ENCODE results near the gene TCTN1. TPM values are rescaled to one million over a fixed set of nuclear protein-coding genes. Genes with fewer than 3 reads are reported as not detected.
"Not testable (repeated sequence)": the region's sequence is repeated elsewhere in the genome, so short reads cannot be mapped to it uniquely, and the experiment has no call there.

The TCTN1 gene
- total RNA-seq, 4 donors from 2014 or later, result 98.8 to 204 (median 125) TPM

GRCh38 chr12:110568752-110569151, 45.2 kb upstream of the TCTN1 start:
- Histone ChIP-seq H3K27ac (no peak overlapping the region), H3K27me3 (no peaks in the 10 kb centered on the region), H3K4me1 (peaks cover 13 to 22% of the 10 kb centered on the region in 2 donors), H3K36me3 (no peaks in the 10 kb centered on the region), H3K9me3 (no peaks in the 10 kb centered on the region), H3K4me3 (replicated peaks in 1 of 3) (no peak overlapping the region)
- TF ChIP-seq, protein P1, sequence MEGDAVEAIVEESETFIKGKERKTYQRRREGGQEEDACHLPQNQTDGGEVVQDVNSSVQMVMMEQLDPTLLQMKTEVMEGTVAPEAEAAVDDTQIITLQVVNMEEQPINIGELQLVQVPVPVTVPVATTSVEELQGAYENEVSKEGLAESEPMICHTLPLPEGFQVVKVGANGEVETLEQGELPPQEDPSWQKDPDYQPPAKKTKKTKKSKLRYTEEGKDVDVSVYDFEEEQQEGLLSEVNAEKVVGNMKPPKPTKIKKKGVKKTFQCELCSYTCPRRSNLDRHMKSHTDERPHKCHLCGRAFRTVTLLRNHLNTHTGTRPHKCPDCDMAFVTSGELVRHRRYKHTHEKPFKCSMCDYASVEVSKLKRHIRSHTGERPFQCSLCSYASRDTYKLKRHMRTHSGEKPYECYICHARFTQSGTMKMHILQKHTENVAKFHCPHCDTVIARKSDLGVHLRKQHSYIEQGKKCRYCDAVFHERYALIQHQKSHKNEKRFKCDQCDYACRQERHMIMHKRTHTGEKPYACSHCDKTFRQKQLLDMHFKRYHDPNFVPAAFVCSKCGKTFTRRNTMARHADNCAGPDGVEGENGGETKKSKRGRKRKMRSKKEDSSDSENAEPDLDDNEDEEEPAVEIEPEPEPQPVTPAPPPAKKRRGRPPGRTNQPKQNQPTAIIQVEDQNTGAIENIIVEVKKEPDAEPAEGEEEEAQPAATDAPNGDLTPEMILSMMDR (IDR thresholded peaks at IDR 0.05), result no peak
- no peak for TF ChIP-seq POLR2A (IDR thresholded peaks at IDR 0.05)
- WGBS, 2 donors, result 95 to 100% methylated on average over 5 to 6 of the region's 6 CpGs
- no peak for DNase-seq
- intact Hi-C loops (cut with DNase I), result no loop called here

- H3K27ac ChIP-seq; H3K4me3 ChIP-seq (replicated peaks in 1 of 3); H3K27me3 ChIP-seq; DNase-seq; intact Hi-C loops (cut with DNase I); H3K36me3 ChIP-seq; H3K9me3 ChIP-seq: not testable (repeated sequence)
- peaks cover 8 to 14% of the 10 kb centered on the region in 2 donors for H3K4me1 ChIP-seq
- 83% methylated on average over 1 to 2 of the region's 2 CpGs for WGBS, 2 donors
These were observed 44.1 kb upstream of the TCTN1 start for GRCh38 chr12:110569838-110570237.

GRCh38 chr12:110570798-110571197, 43.1 kb upstream of the TCTN1 start:
- H3K27me3 ChIP-seq; H3K27ac ChIP-seq; H3K9me3 ChIP-seq; H3K4me3 ChIP-seq (replicated peaks in 1 of 3); H3K36me3 ChIP-seq; DNase-seq; intact Hi-C loops (cut with DNase I): not testable (repeated sequence)
- H3K4me1 ChIP-seq, result peaks cover 7 to 14% of the 10 kb centered on the region in 2 donors
- 96 to 98% methylated on average over 16 of the region's 16 CpGs for WGBS, 2 donors

DNA sequence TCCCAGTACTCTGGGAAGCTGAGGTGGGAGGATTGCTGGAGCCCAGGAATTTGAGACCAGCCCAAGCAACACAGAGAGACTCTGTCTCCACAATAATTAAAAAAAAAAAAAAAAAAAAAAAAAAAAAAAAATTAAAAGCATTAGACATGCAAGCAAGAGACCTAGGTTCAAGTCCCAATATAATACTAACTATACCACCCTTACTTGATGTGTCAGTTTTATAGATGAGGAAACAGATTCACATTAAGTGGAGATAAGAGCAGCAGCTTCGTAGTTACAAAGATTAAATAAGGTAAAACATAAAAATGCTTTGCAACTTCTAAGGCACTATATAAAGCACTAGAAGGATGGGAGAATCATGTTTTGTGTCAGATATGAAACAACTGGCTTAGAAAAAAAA, 39.9 kb upstream of the TCTN1 start:
- Histone ChIP-seq H3K9me3 (no peaks in the 10 kb centered on the region), H3K4me3 (replicated peaks in 1 of 3) (no peak overlapping the region), H3K36me3 (no peaks in the 10 kb centered on the region), H3K4me1 (peaks cover 15 to 18% of the 10 kb centered on the region in 2 donors), H3K27me3 (no peaks in the 10 kb centered on the region), H3K27ac (no peak overlapping the region)
- intact Hi-C loops (cut with DNase I), result no loop called here
- WGBS, 2 donors, result 88 to 94% methylated on average over 1 of the region's 1 CpG
- TF ChIP-seq, protein P1 (IDR thresholded peaks at IDR 0.05), result no peak
- no peak for TF ChIP-seq POLR2A (IDR thresholded peaks at IDR 0.05)
- no peak for DNase-seq

DNA sequence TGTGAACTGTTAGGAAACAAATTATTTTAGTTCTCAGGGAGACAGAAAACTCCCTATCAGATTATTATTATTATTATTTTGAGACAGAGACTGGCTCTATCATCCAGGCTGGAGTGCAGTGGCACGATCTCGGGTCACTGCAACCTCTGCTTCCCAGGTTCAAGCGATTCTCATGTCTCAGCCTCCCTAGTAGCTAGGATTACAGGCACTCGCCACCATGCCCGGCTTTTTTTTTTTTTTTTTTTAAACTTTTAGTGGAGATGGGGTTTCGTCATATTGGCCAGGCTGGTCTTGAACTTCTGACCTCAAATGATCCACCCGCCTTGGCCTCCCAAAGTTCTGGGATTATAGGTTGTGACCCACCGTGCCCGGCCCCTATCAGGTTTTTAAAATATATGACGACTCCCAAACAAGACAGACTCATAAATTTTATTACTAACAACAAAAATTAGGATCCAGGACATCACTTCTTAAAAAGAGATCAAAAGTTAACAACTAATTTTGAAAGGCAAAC, 39.2 kb upstream of the TCTN1 start:
- 95 to 96% methylated on average over 10 of the region's 10 CpGs for WGBS, 2 donors
- H3K27ac ChIP-seq, result not testable (repeated sequence)
- peaks cover 15 to 23% of the 10 kb centered on the region in 2 donors for H3K4me1 ChIP-seq

GRCh38 chr12:110575326-110575725, 38.6 kb upstream of the TCTN1 start:
- H3K4me3 ChIP-seq (replicated peaks in 1 of 3), result no peak overlapping the region
- no peaks in the 10 kb centered on the region for H3K9me3 ChIP-seq
- H3K36me3 ChIP-seq, result no peaks in the 10 kb centered on the region
- TF ChIP-seq POLR2A (IDR thresholded peaks at IDR 0.05), result no peak
- TF ChIP-seq, protein P1 (IDR thresholded peaks at IDR 0.05), result no peak
- no peaks in the 10 kb centered on the region for H3K27me3 ChIP-seq
- intact Hi-C loops (cut with DNase I), result no loop called here
- H3K27ac ChIP-seq, result no peak overlapping the region
- DNase-seq, result no peak
- H3K4me1 ChIP-seq, result peaks cover 15 to 29% of the 10 kb centered on the region in 2 donors
- 19 to 41% methylated on average over 1 of the region's 1 CpG for WGBS, 2 donors

More for the DNA sequence above, 39.2 kb upstream of the TCTN1 start:
- intact Hi-C loops (cut with DNase I); DNase-seq; H3K9me3 ChIP-seq; H3K36me3 ChIP-seq; H3K4me3 ChIP-seq (replicated peaks in 1 of 3); H3K27me3 ChIP-seq: not testable (repeated sequence)

GRCh38 chr12:110576504-110576903, 37.4 kb upstream of the TCTN1 start:
- TF ChIP-seq, protein P1 (IDR thresholded peaks at IDR 0.05), result no peak
- no peak for TF ChIP-seq POLR2A (IDR thresholded peaks at IDR 0.05)
- H3K4me3 ChIP-seq (replicated peaks in 1 of 3), result no peak overlapping the region
- intact Hi-C loops (cut with DNase I), result no loop called here
- H3K4me1 ChIP-seq, result peaks cover 24 to 41% of the 10 kb centered on the region in 2 donors
- no peaks in the 10 kb centered on the region for H3K9me3 ChIP-seq
- H3K27ac ChIP-seq, result no peak overlapping the region
- 95 to 96% methylated on average over 2 of the region's 2 CpGs for WGBS, 2 donors
- no peak for DNase-seq
- H3K27me3 ChIP-seq, result no peaks in the 10 kb centered on the region
- no peaks in the 10 kb centered on the region for H3K36me3 ChIP-seq

Data from thyroid gland (tissue), 4 donors.